Jurkat, Clone E6-1 (cell line): ENCODE measurements around the gene ZWILCH.
"Not testable (repeated sequence)": the region's sequence is repeated elsewhere in the genome, so short reads cannot be mapped to it uniquely, and the experiment has no call there.

ENCODE experiments used
- DNase-seq: peaks from one replicate; pipeline ENCODE4 v3.0.0-alpha.2; 2011; ENCODE audit warnings: low read depth, low spot score
- H3K4me3 ChIP-seq: 2 replicates; pipeline ENCODE4 v1.5.1; 2011; ENCODE audit warnings: mild to moderate bottlenecking, low read length, control low read depth, moderate library complexity

The ZWILCH gene

GRCh38 chr15:66483131-66483566 is 22.0 kb upstream of the ZWILCH start:
- no peak for DNase-seq
- no peak overlapping the region for H3K4me3 ChIP-seq

- no peak for DNase-seq
These were observed 20.5 kb upstream of the ZWILCH start for GRCh38 chr15:66484539-66485112.

GRCh38 chr15:66486887-66487286 is 18.2 kb upstream of the ZWILCH start:
- DNase-seq: no peak
- no peak overlapping the region for H3K4me3 ChIP-seq

More at GRCh38 chr15:66484539-66485112, 20.5 kb upstream of the ZWILCH start:
- no peak overlapping the region for H3K4me3 ChIP-seq

GRCh38 chr15:66488525-66488924 is 16.6 kb upstream of the ZWILCH start:
- no peak overlapping the region for H3K4me3 ChIP-seq
- DNase-seq: no peak

GRCh38 chr15:66489179-66489791 is 15.8 kb upstream of the ZWILCH start:
- no peak overlapping the region for H3K4me3 ChIP-seq
- no peak for DNase-seq

- no peak for DNase-seq
- no peak overlapping the region for H3K4me3 ChIP-seq
These were observed 13.3 kb upstream of the ZWILCH start for GRCh38 chr15:66491846-66492245.

- no peak for DNase-seq
- no peak overlapping the region for H3K4me3 ChIP-seq
These were observed 10.9 kb upstream of the ZWILCH start for GRCh38 chr15:66494262-66494661.

GRCh38 chr15:66496951-66497501 is 8.1 kb upstream of the ZWILCH start:
- DNase-seq: no peak
- H3K4me3 ChIP-seq: peak overlapping the region; percentile 67

- H3K4me3 ChIP-seq: peak within 1 kb of the TSS; percentile 67
- DNase-seq: peak; percentile 91
These were observed 7.3 kb upstream of the ZWILCH start, which contains the start of gene SNAPC5 for GRCh38 chr15:66497502-66498455. Gene SNAPC5, minus strand, starts transcription at chr15:66497762. Its CDS starts 31 bp downstream, at chr15:66497731.

- peak; percentile 47 for DNase-seq
- no peak overlapping the region for H3K4me3 ChIP-seq
These were observed 6.4 kb upstream of the ZWILCH start for GRCh38 chr15:66498501-66499386.

- H3K4me3 ChIP-seq, DNase-seq: not testable (repeated sequence)
These were observed 4.8 kb upstream of the ZWILCH start for GRCh38 chr15:66500346-66500745.

GRCh38 chr15:66502491-66502890 is 2.6 kb upstream of the ZWILCH start:
- no peak for DNase-seq
- no peak overlapping the region for H3K4me3 ChIP-seq

- not testable (repeated sequence) for DNase-seq
- peak overlapping the region; percentile 71 for H3K4me3 ChIP-seq
These were observed 2.0 kb upstream of the ZWILCH start for GRCh38 chr15:66503041-66503648.

GRCh38 chr15:66503780-66504562 is 1.2 kb upstream of the ZWILCH start:
- no peak for DNase-seq
- H3K4me3 ChIP-seq: peak overlapping the region; percentile 71

- no peak for DNase-seq
- H3K4me3 ChIP-seq: peak overlapping the region; percentile 71
These were observed 295 bp downstream of the ZWILCH start for GRCh38 chr15:66505430-66505811.

GRCh38 chr15:66505818-66506217 is 692 bp downstream of the ZWILCH start:
- peak overlapping the region; percentile 71 for H3K4me3 ChIP-seq
- DNase-seq: no peak

- peak; percentile 58 for DNase-seq
- no peak overlapping the region for H3K4me3 ChIP-seq
These were observed 3.3 kb downstream of the ZWILCH start for GRCh38 chr15:66508293-66508883.
